Activated CD4-positive, alpha-beta T cell treated with anti-CD3 and anti-CD28 coated beads, Interleukin-2, Interleukin-4, amounts not matched to agents 100 ng/mL and 50 ng/mL, durations not matched to agents 16 hours and 8 hours (primary cell): ENCODE data around the gene CCDC107.

Source experiments
- DNase-seq: peaks from one replicate; pipeline ENCODE4 v3.0.0-alpha.2; 2020; ENCODE audit warnings: low spot score

The CCDC107 gene

GRCh38 chr9:35702696-35703095 is 44.6 kb downstream of the CCDC107 start:
- no peak for DNase-seq

DNA sequence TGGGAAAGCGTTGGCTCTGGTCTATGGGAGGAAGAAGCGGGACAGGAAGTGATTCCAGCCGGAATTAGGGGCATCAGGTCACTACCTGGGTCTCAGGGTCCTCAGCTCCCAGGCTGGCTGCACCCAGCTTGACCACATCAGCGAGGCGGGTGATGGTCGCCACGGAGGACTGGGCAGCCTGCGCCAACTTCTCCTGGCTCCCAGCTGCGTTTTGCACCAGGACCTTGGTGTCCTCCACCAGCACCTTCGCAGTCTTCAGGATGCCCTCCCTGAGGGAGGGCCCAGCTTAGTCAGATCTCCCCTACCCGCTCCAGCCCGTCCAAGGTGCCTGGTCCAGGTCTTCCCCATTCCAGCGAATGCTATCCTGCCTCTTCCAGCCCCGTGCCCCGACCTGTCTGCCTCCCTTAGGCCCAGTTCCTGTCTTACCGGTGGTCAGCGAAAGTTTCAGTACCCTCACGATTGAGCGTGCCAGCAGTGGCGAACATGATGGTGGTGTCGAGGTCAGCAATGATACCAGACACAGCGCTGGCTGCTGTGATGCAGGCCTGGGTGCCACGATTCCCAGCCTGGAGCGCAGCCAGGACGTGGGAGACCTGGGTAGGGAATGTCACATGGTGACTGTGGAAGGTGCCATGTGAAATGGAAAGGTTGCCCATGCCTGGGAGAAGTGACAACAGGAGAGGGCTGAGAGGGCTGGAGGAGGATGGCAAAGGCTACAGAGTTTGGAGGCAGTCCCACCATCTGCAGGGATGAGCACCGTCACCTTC is 46.0 kb downstream of the CCDC107 start:
- no peak for DNase-seq

- no peak for DNase-seq
Measured at GRCh38 chr9:35705372-35705771, 47.3 kb downstream of the CCDC107 start.

DNA sequence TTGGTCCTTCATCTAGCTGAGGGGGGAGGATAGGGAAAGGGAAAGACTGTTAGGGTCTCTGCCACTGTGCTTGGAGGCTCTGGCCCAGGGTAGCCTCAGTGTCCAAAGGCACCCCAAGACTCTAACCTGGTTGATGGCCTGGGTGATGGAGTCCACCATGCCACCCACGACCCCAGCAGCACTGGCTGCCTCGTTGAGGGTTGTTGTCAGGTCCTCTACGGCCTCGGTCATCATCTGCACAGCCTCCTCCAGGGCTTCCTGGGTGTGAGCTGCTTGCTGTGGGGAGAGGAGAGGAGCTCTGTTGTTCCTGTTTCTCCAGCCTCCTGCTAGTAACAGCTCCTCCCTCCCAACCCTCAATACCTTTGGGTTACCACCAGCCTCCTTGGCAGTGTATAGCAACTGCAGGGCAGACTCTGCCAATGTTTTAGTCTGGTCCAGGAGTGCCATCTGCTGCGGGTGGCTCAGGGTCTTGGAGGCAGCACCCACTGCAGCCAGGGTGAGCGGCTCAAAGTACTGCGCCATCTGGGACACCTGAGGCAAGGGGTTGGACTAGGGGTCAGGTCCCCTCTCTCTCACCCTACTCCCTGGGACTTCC is 47.8 kb downstream of the CCDC107 start:
- no peak for DNase-seq

- no peak for DNase-seq
Measured at GRCh38 chr9:35706951-35707350, 48.9 kb downstream of the CCDC107 start.

GRCh38 chr9:35708146-35708545 is 50.1 kb downstream of the CCDC107 start:
- DNase-seq = no peak

DNA sequence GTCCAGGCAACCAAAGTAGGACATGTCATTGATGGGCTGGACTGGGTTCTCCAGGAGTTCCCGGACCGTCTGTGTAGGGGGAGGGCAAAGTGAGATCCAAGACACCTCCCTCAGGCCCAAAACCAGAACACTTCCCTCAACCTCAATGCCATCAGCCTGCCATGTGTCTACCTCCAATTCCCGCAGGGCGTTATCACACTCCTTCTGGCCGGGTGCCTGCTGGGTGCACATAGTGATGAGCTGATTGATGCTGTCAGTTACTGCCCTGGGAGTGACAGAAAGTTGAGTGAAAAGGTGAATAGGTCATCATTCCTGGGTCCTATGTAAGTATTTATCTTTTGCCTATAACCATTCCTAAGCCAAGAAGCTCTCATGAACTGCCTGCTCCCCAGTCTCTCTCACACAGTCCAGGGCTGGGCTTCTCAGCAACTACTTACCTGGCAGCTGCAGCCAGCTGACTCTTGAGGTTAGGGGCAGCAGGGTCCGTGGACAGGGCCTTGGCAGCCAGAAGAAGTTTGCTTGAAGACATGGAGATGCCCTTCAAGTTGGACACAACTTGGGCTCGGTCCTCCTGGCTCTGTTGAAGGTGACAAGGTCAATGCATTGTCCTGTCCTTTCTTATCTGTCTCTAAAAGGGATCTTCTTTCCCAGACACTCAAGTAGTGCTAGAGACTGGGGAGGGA is 52.9 kb downstream of the CCDC107 start:
- DNase-seq = no peak
